ENCODE results near the gene MACF1. TPM values are rescaled to one million over a fixed set of nuclear protein-coding genes. Genes with fewer than 3 reads are reported as not detected.

The MACF1 gene
- total and polyA plus RNA-seq, 4 donors = 23.3 to 216 (median 51.2) TPM

GRCh38 chr1:39310691-39311090, 106.2 kb downstream of the MACF1 start (continued):
- TF ChIP-seq YY1 (IDR thresholded peaks at IDR 0.05) (no peak), ZBTB33 (IDR thresholded peaks at IDR 0.05) (no peak)

DNA sequence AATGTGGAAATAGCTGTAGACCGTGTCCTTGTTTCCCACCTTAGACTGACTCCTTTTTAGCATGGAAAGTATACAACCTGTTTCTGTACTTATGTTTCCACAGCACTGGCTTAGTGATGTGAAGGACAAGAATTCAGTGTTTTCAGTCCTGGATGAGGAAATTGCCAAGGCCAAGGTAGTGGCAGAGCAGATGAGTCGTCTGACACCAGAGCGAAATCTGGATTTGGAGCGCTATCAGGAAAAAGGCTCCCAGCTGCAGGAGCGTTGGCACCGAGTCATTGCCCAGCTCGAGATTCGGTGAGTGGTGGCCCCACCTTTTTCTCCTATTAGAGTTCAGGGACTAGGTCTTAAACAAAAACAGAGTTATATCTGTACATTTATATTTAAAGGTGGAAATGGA, 112.6 kb downstream of the MACF1 start:
- 92% methylated on average over 8 of the region's 8 CpGs for WGBS
- Histone ChIP-seq H3K27ac (ENCODE audit: low read depth in 1 of 2, low read length in 2 of 2) (no peak overlapping the region), H3K27me3 (ENCODE audit: control insufficient read depth in 4 of 4, insufficient read depth in 4 of 4, low read length in 3 of 4) (no peaks in the 10 kb centered on the region), H3K4me1 (ENCODE audit: control insufficient read depth in 4 of 4, insufficient read depth in 4 of 4, low read length in 3 of 4) (no peaks in the 10 kb centered on the region), H3K4me3 (ENCODE audit: low read depth in 1 of 3, low read length in 3 of 3) (no peak overlapping the region), H3K9me3 (ENCODE audit: control insufficient read depth in 4 of 4, low read length in 3 of 4) (no peaks in the 10 kb centered on the region), H3K36me3 (ENCODE audit: control insufficient read depth in 4 of 4, insufficient read depth in 3 of 4, low read depth in 1 of 4, low read length in 3 of 4) (peaks cover 9 to 84% (median 74%) of the 10 kb centered on the region in 4 donors), H3K9ac (ENCODE audit: low read depth in 1 of 2, low read length in 2 of 2) (no peak overlapping the region)
- TF ChIP-seq, protein P1, sequence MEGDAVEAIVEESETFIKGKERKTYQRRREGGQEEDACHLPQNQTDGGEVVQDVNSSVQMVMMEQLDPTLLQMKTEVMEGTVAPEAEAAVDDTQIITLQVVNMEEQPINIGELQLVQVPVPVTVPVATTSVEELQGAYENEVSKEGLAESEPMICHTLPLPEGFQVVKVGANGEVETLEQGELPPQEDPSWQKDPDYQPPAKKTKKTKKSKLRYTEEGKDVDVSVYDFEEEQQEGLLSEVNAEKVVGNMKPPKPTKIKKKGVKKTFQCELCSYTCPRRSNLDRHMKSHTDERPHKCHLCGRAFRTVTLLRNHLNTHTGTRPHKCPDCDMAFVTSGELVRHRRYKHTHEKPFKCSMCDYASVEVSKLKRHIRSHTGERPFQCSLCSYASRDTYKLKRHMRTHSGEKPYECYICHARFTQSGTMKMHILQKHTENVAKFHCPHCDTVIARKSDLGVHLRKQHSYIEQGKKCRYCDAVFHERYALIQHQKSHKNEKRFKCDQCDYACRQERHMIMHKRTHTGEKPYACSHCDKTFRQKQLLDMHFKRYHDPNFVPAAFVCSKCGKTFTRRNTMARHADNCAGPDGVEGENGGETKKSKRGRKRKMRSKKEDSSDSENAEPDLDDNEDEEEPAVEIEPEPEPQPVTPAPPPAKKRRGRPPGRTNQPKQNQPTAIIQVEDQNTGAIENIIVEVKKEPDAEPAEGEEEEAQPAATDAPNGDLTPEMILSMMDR (IDR thresholded peaks at IDR 0.05; ENCODE audit: low read depth, low read length, missing input control) = no peak
- TF ChIP-seq REST (IDR thresholded peaks at IDR 0.05) (no peak), RXRA (IDR thresholded peaks at IDR 0.05) (no peak), SP1 (IDR thresholded peaks at IDR 0.05) (no peak), RAD21 (IDR thresholded peaks at IDR 0.05) (no peak), TAF1 (conservative IDR thresholded peaks at IDR 0.05) (no peak), YY1 (IDR thresholded peaks at IDR 0.05) (no peak), HNF4G (IDR thresholded peaks at IDR 0.05) (no peak), FOXA1 (IDR thresholded peaks at IDR 0.05) (no peak), FOXA2 (IDR thresholded peaks at IDR 0.05) (no peak), HNF4A (conservative IDR thresholded peaks at IDR 0.05) (no peak), GABPA (IDR thresholded peaks at IDR 0.05 in 1 of 2, conservative IDR thresholded peaks at IDR 0.05 in 1 of 2) (no peak)
- TF ChIP-seq, protein P2, sequence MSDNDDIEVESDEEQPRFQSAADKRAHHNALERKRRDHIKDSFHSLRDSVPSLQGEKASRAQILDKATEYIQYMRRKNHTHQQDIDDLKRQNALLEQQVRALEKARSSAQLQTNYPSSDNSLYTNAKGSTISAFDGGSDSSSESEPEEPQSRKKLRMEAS (IDR thresholded peaks at IDR 0.05) = no peak
- no peak for DNase-seq (ENCODE audit: low spot score)
